Measurements from ENCODE around the gene DMC1. TPM values are rescaled to one million over a fixed set of nuclear protein-coding genes. Genes with fewer than 3 reads are reported as not detected.

Gene DMC1
- total and polyA plus RNA-seq, 9 of the 15 experiments (the other 6 are each of a cell fraction or from before 2014, with no cell fraction given): 5.5 to 55.5 (median 9.8) TPM

- Histone ChIP-seq H3K79me2 (ENCODE audit: control insufficient read depth, insufficient read depth, low read length) (no peaks in the 10 kb centered on the region), H3K4me3 (no peak overlapping the region), H2AFZ (ENCODE audit: low read depth, low read length) (no peak overlapping the region), H3K9me3 (replicated peaks; ENCODE audit: control insufficient read depth, insufficient read depth, low read depth, low read length) (no peaks in the 10 kb centered on the region), H3K9ac (ENCODE audit: insufficient read depth in 1 of 2, low read depth in 2 of 2, low read length in 2 of 2) (no peak overlapping the region), H4K20me1 (replicated peaks; ENCODE audit: control insufficient read depth, insufficient read depth, low read length) (no peaks in the 10 kb centered on the region), H3K4me1 (replicated peaks in 1 of 2; ENCODE audit: control insufficient read depth in 2 of 2, insufficient read depth in 2 of 2, low read length in 2 of 2) (no peaks in the 10 kb centered on the region; a peak in 2 of 5 replicates), H3K27ac (ENCODE audit: extremely low read depth, low read depth, low read length) (no peak overlapping the region), H3K9me1 (ENCODE audit: control insufficient read depth, insufficient read depth, low read length) (no peaks in the 10 kb centered on the region), H3K27me3 (ENCODE audit: control insufficient read depth in 2 of 2, insufficient read depth in 2 of 2, low read length in 2 of 2) (no peaks in the 10 kb centered on the region), H3K36me3 (ENCODE audit: control insufficient read depth, insufficient read depth, low read length) (no peaks in the 10 kb centered on the region), H3K4me2 (ENCODE audit: insufficient read depth, low read length) (no peak overlapping the region)
- no peak for FAIRE-seq
- CTCF ChIA-PET (ENCODE audit: low intra/inter-chr PET ratio): no interaction called here
- in situ Hi-C loops (cut with MboI) (no loop called here), intact Hi-C loops (cut with micrococcal nuclease) (no loop called here)
- no TSS peak for BruUV-seq (replicated peaks)
- no peak for DNase-seq (ENCODE audit: extremely low read depth in 1 of 4, low spot score in 3 of 4)
- WGBS (ENCODE audit: insufficient coverage, low coverage, missing lambda C conversion rate): 74% methylated on average over 5 of the region's 5 CpGs
- ATAC-seq: no peak
- TF ChIP-seq ZNF175 (CRISPR knock-in tag; IDR thresholded peaks at IDR 0.05; ENCODE audit: low read depth) (no peak), POU5F1 (IDR thresholded peaks at IDR 0.05; ENCODE audit: borderline replicate concordance, low read depth, low read length, partially characterized antibody) (no peak), ZNF197 (CRISPR knock-in tag; IDR thresholded peaks at IDR 0.05; ENCODE audit: low read depth) (no peak), ZNF766 (CRISPR knock-in tag; conservative IDR thresholded peaks at IDR 0.05) (no peak), XRCC4 (IDR thresholded peaks at IDR 0.05; ENCODE audit: extremely low read depth, insufficient read depth, insufficient read length) (no peak), ZNF12 (CRISPR knock-in tag; IDR thresholded peaks at IDR 0.05) (no peak), SLC30A9 (CRISPR knock-in tag; IDR thresholded peaks at IDR 0.05) (no peak), ATF2 (CRISPR knock-in tag; IDR thresholded peaks at IDR 0.05) (no peak)
- POLR2A ChIA-PET: interaction anchor here (0.7 to 2.5 kb wide), 3 partner anchors 9 to 43 kb away, joined by 3 to 11 read pairs (median 6); no protein-coding TSS in a partner anchor
Measured at GRCh38 chr22:38523479-38523878, 46.5 kb downstream of the DMC1 start.

All from K562 (cell line).